GM19025 (cell line): ENCODE results near the gene ETHE1.

Experiments used
- ATAC-seq: cut with Tn5 transposase; IDR thresholded peaks from one replicate; pipeline ENCODE4 v1.9.1; 2021; ENCODE audit warnings: mild to moderate bottlenecking, low read depth, moderate library complexity; ENCODE audit not compliant: unreplicated experiment

ETHE1 gene

GRCh38 chr19:43498233-43498842, 28.7 kb downstream of the ETHE1 start:
- no peak for ATAC-seq

GRCh38 chr19:43496960-43497359, 30.0 kb downstream of the ETHE1 start:
- no peak for ATAC-seq

- ATAC-seq = no peak
Measured at GRCh38 chr19:43495082-43495481, 31.9 kb downstream of the ETHE1 start.

- ATAC-seq = no peak
Measured at GRCh38 chr19:43490759-43491158, 36.2 kb downstream of the ETHE1 start.

- no peak for ATAC-seq
Measured at GRCh38 chr19:43489979-43490599, 36.9 kb downstream of the ETHE1 start.

- no peak for ATAC-seq
Measured at GRCh38 chr19:43489310-43489709, 37.7 kb downstream of the ETHE1 start.

GRCh38 chr19:43488179-43488578, 38.8 kb downstream of the ETHE1 start:
- ATAC-seq = no peak

GRCh38 chr19:43486412-43486811, 40.6 kb downstream of the ETHE1 start:
- no peak for ATAC-seq

- no peak for ATAC-seq
Measured at GRCh38 chr19:43485951-43486350, 41.0 kb downstream of the ETHE1 start.

GRCh38 chr19:43483281-43483680, 43.7 kb downstream of the ETHE1 start:
- ATAC-seq = no peak

- ATAC-seq = no peak
Measured at GRCh38 chr19:43482193-43482592, 44.8 kb downstream of the ETHE1 start.

- no peak for ATAC-seq
Measured at GRCh38 chr19:43481701-43482100, 45.3 kb downstream of the ETHE1 start.

- ATAC-seq = no peak
Measured at GRCh38 chr19:43480574-43480973, 46.4 kb downstream of the ETHE1 start.

GRCh38 chr19:43479961-43480561, 46.9 kb downstream of the ETHE1 start:
- ATAC-seq = no peak

- ATAC-seq = no peak
Measured at GRCh38 chr19:43479226-43479625, 47.8 kb downstream of the ETHE1 start.

GRCh38 chr19:43478323-43478722, 48.7 kb downstream of the ETHE1 start:
- ATAC-seq = no peak

GRCh38 chr19:43476606-43477005, 50.4 kb downstream of the ETHE1 start:
- no peak for ATAC-seq

GRCh38 chr19:43474986-43475705, 51.9 kb downstream of the ETHE1 start:
- peak; percentile 72 for ATAC-seq

GRCh38 chr19:43474487-43474886, 52.5 kb downstream of the ETHE1 start:
- no peak for ATAC-seq

GRCh38 chr19:43471091-43471490, 55.9 kb downstream of the ETHE1 start:
- ATAC-seq = no peak

- ATAC-seq = no peak
Measured at GRCh38 chr19:43470288-43470687, 56.7 kb downstream of the ETHE1 start.

GRCh38 chr19:43469160-43469480, 57.9 kb downstream of the ETHE1 start:
- ATAC-seq = no peak
